ENCODE measurements around the gene DSG3. TPM values are rescaled to one million over a fixed set of nuclear protein-coding genes. Genes with fewer than 3 reads are reported as not detected.
"Not testable (repeated sequence)": the region's sequence is repeated elsewhere in the genome, so short reads cannot be mapped to it uniquely, and the experiment has no call there.

The DSG3 gene
- total RNA-seq, 1 donor from 2014 or later = 0.13 TPM

DNA sequence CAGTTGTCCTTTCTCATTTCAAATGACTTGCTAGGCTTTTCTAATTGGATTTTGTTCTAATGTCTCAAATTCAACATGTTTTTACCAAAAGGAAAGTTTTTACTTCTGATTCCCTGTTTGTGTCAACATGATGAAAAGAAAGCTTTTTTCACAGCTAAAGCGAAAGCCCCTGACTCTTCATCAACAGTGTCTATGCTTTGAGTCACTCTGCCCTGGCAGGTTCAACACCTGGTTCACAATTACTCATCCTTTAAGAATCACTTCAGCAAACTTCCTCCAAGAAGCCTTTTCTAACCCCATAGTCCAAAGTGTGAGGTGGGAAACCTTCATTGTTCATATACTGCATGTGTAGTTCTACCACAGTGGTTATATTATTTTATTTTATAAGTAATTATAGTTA is 42.8 kb downstream of the DSG3 start:
- Mint-ChIP-seq H3K4me1 (peaks cover 53% of the 10 kb centered on the region), H3K4me3 (no peak overlapping the region), H3K27ac (no peak overlapping the region), H3K9me3 (peaks cover 6% of the 10 kb centered on the region), H3K27me3 (ENCODE audit: low read depth) (no peaks in the 10 kb centered on the region), H3K36me3 (peaks cover 3% of the 10 kb centered on the region)
- DNase-seq (ENCODE audit: low spot score in 2 of 2, unreplicated experiment in 2 of 2) = no peak
- TF ChIP-seq, protein P1, sequence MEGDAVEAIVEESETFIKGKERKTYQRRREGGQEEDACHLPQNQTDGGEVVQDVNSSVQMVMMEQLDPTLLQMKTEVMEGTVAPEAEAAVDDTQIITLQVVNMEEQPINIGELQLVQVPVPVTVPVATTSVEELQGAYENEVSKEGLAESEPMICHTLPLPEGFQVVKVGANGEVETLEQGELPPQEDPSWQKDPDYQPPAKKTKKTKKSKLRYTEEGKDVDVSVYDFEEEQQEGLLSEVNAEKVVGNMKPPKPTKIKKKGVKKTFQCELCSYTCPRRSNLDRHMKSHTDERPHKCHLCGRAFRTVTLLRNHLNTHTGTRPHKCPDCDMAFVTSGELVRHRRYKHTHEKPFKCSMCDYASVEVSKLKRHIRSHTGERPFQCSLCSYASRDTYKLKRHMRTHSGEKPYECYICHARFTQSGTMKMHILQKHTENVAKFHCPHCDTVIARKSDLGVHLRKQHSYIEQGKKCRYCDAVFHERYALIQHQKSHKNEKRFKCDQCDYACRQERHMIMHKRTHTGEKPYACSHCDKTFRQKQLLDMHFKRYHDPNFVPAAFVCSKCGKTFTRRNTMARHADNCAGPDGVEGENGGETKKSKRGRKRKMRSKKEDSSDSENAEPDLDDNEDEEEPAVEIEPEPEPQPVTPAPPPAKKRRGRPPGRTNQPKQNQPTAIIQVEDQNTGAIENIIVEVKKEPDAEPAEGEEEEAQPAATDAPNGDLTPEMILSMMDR (IDR thresholded peaks at IDR 0.05; ENCODE audit: unreplicated experiment) = no peak

DNA sequence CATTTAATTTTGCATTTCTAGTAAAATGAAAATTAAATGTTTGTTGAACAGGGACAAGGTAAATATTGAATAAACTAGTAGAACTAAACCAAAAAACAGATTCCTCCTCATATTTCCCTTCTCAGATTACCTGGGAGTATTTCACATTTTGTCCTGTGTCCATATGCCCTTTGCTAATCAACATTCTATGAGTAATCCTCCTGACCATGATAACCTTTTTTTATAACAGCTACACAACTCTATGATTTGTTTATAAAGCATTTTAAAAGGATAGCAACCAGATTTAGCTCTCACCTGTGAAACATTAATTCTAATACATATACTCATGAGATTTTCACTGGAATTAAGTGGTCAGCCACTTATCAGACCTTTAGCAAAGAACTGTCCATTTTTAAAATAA is 43.3 kb downstream of the DSG3 start:
- H3K4me1 Mint-ChIP-seq = peaks cover 49% of the 10 kb centered on the region
- no peak overlapping the region for H3K4me3 Mint-ChIP-seq
- H3K27ac Mint-ChIP-seq = no peak overlapping the region
- TF ChIP-seq, protein P1 (IDR thresholded peaks at IDR 0.05; ENCODE audit: unreplicated experiment) = no peak
- no peak for DNase-seq (ENCODE audit: low spot score in 2 of 2, unreplicated experiment in 2 of 2)
- H3K9me3 Mint-ChIP-seq = peaks cover 6% of the 10 kb centered on the region
- no peaks in the 10 kb centered on the region for H3K27me3 Mint-ChIP-seq (ENCODE audit: low read depth)
- peaks cover 3% of the 10 kb centered on the region for H3K36me3 Mint-ChIP-seq

DNA sequence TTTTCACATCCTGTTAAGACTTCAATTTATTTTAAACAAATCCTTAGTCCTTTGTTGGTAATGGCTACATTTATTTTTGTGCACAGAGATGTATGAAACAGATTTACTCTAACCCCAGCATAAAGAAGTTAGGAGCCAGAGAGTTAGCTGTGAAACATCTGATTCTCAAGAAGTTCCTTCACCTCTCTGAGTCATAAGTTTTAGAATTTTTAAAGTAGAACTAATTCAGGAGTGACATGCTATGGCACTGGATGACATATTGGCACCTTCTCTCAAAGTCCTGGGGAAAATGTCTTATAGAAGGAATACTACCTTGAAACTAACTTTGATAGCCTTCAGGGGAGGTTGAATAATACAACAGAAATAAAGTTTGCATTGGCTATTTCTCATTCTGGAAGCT is 44.0 kb downstream of the DSG3 start:
- Mint-ChIP-seq H3K4me1 (peaks cover 42% of the 10 kb centered on the region), H3K9me3 (peaks cover 6% of the 10 kb centered on the region), H3K27me3 (ENCODE audit: low read depth) (no peaks in the 10 kb centered on the region), H3K36me3 (peaks cover 3% of the 10 kb centered on the region), H3K27ac (no peak overlapping the region), H3K4me3 (no peak overlapping the region)
- TF ChIP-seq, protein P1 (IDR thresholded peaks at IDR 0.05; ENCODE audit: unreplicated experiment) = no peak
- DNase-seq (ENCODE audit: low spot score in 2 of 2, unreplicated experiment in 2 of 2) = no peak

DNA sequence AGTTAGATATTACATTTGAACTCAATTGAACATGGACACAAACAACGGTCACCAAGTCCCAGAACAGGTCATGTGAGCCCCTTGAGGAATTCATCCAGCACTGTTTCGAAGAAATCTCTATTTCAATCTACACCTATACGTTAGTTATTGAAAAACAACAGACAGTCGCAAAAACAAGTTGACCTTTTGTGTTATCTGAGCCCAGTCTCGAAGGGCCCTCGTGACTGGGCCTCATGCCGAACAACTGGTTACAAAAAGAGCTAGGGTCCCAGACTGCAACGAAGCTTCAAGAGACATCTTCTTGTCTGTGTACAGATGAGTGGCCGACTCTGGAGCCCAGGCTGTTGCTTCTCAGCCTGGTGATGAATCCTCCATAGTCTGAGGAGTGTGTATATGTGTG is 45.1 kb downstream of the DSG3 start:
- Mint-ChIP-seq H3K27ac (no peak overlapping the region), H3K27me3 (ENCODE audit: low read depth) (no peaks in the 10 kb centered on the region), H3K36me3 (peaks cover 3% of the 10 kb centered on the region), H3K4me1 (peaks cover 33% of the 10 kb centered on the region), H3K4me3 (no peak overlapping the region), H3K9me3 (peaks cover 6% of the 10 kb centered on the region)
- TF ChIP-seq, protein P1 (IDR thresholded peaks at IDR 0.05; ENCODE audit: unreplicated experiment) = no peak
- DNase-seq (ENCODE audit: low spot score in 2 of 2, unreplicated experiment in 2 of 2) = no peak

DNA sequence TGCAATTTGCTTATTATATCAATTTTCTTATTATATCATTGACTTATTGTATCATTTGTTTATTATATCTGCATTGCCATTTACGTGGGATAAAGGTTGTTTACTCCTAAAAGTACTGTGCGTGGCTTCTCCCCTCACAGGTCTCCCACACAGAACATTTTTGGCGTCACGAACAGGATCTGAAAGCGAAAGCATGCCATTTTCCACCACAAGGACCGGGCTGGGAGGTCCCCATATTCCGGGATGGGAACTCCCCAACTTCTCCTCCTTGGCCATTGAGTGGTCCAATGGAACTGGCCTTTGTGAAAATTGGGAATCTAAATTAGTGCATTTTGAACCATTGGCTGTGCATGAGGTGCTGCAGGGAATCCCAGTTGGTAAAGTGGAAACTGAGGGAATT is 45.6 kb downstream of the DSG3 start:
- TF ChIP-seq, protein P1 (IDR thresholded peaks at IDR 0.05; ENCODE audit: unreplicated experiment) = no peak
- Mint-ChIP-seq H3K4me3 (no peak overlapping the region), H3K27me3 (ENCODE audit: low read depth) (no peaks in the 10 kb centered on the region), H3K4me1 (peaks cover 28% of the 10 kb centered on the region), H3K27ac (no peak overlapping the region), H3K36me3 (peaks cover 3% of the 10 kb centered on the region), H3K9me3 (peaks cover 6% of the 10 kb centered on the region)
- DNase-seq (ENCODE audit: low spot score in 2 of 2, unreplicated experiment in 2 of 2) = no peak

DNA sequence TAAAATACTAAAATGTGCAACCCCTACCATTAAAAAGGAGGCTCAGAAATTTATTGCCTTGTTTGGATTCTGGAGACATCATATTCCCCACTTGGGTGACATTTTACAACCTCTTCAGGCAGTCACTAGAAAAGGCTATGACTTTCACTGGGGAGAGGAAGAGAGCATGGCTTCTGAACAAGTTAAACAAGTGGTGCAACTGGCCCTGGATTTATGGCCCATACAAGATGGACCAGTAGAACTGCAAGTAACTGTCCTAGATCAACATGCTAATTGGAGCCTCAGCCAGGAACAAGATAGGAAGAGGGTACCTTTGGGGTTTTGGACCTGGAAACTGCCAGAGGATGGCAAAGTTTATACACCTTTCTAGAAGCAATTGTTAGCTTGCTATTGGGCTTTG is 46.4 kb downstream of the DSG3 start:
- no peaks in the 10 kb centered on the region for H3K27me3 Mint-ChIP-seq (ENCODE audit: low read depth)

DNA sequence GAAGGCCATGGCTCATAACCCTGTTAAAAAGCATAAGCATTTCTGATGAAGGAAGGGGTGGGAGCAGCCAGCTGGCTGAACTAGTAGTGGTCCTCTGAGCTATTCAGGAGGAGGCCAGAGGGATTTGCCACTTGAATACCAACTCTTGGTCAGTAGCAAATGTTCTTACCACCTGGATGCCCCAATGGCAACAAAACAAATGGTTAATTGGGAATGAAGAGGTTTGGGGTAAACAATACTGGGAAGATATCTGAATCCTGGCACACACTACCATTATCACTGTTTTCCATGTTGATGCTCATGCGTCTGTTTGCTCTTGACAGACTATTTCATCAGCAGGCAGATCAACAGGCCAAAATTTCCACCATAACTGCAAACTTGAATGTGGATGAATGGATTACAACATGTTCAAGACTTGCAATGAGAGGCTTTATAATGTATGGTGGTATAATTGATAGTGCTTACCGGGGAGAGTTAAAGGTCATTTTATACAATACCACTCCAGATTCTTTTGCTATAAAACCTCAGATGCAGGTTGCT is 47.2 kb downstream of the DSG3 start:
- H3K9me3 Mint-ChIP-seq; H3K36me3 Mint-ChIP-seq; H3K27ac Mint-ChIP-seq; DNase-seq (ENCODE audit: low spot score in 2 of 2, unreplicated experiment in 2 of 2); H3K27me3 Mint-ChIP-seq (ENCODE audit: low read depth); H3K4me3 Mint-ChIP-seq: not testable (repeated sequence)
- peaks cover 26% of the 10 kb centered on the region for H3K4me1 Mint-ChIP-seq

More for the DNA sequence above, 46.4 kb downstream of the DSG3 start:
- no peak overlapping the region for H3K4me3 Mint-ChIP-seq
- H3K27ac Mint-ChIP-seq = no peak overlapping the region
- no peak for DNase-seq (ENCODE audit: low spot score in 2 of 2, unreplicated experiment in 2 of 2)
- TF ChIP-seq, protein P1 (IDR thresholded peaks at IDR 0.05; ENCODE audit: unreplicated experiment) = no peak
- H3K36me3 Mint-ChIP-seq = peaks cover 3% of the 10 kb centered on the region
- peaks cover 6% of the 10 kb centered on the region for H3K9me3 Mint-ChIP-seq
- H3K4me1 Mint-ChIP-seq = peaks cover 25% of the 10 kb centered on the region

Measured in mesothelial cell of epicardium (in vitro differentiated cells).